ENCODE results near the gene NAV1.

NAV1 gene

DNA sequence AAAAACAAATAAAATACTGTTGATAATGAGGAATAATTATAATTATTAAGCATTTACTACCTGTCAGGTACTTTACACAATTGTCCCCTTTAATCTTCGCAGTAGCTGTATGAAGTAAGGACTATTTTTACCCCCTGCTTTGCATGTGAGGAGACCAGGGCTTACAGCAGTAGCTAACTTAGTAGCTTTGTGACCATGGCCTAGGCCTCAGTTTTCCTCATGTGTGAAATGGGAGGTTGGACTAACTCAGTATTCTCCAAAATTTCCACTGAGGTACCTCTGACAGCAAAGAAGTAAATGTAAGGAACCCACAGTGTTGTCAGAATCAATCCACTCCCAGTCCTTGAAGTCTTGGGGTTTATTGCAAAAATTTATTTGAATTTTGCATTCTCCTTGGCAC, 28.2 kb upstream of the NAV1 start:
- intact Hi-C loops (cut with DNase I; ENCODE audit: low total_unique reads) = no loop called here
- H3K4me3 ChIP-seq = no peak overlapping the region
- TF ChIP-seq, protein P1, sequence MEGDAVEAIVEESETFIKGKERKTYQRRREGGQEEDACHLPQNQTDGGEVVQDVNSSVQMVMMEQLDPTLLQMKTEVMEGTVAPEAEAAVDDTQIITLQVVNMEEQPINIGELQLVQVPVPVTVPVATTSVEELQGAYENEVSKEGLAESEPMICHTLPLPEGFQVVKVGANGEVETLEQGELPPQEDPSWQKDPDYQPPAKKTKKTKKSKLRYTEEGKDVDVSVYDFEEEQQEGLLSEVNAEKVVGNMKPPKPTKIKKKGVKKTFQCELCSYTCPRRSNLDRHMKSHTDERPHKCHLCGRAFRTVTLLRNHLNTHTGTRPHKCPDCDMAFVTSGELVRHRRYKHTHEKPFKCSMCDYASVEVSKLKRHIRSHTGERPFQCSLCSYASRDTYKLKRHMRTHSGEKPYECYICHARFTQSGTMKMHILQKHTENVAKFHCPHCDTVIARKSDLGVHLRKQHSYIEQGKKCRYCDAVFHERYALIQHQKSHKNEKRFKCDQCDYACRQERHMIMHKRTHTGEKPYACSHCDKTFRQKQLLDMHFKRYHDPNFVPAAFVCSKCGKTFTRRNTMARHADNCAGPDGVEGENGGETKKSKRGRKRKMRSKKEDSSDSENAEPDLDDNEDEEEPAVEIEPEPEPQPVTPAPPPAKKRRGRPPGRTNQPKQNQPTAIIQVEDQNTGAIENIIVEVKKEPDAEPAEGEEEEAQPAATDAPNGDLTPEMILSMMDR (IDR thresholded peaks at IDR 0.05) = no peak
- DNase-seq = peak in 1 of 2 donors; percentile 3
- no peaks in the 10 kb centered on the region for H3K27me3 ChIP-seq
- no peaks in the 10 kb centered on the region for H3K36me3 ChIP-seq
- H3K4me1 ChIP-seq = peaks cover 0 to 45% (median 29%) of the 10 kb centered on the region in 4 donors
- no peaks in the 10 kb centered on the region for H3K9me3 ChIP-seq
- H3K27ac ChIP-seq = no peak overlapping the region

DNA sequence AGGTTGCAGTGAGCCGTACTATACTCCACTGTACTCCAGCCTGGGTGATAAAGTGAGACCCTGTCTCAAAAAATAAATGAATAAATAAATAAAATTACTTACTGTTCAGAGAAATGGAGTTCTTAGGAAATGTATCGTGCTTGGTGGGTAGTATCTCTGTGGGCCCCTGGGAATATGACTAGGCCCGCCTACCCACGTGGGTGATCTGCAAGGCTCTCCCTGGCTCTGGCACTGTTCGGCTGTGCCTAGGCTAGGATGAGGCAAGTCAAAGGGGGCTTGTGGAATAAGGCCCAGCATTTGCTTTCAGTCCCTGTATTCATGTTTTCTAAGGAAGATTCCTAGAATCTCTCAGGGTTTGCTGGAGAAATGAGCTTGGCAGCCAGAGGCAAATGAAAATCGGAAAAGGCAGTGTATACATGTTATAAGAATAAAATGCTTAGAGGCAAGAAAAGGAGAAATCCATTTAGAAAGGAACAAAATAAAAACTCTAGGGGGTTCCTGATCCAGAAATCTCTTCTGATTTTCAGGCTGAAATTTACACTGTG, 27.5 kb upstream of the NAV1 start:
- peak overlapping the region; percentile 57 to 65 for H3K27ac ChIP-seq
- no peaks in the 10 kb centered on the region for H3K27me3 ChIP-seq
- H3K4me3 ChIP-seq = no peak overlapping the region
- H3K36me3 ChIP-seq = no peaks in the 10 kb centered on the region
- peaks cover 0 to 42% (median 29%) of the 10 kb centered on the region in 4 donors for H3K4me1 ChIP-seq
- DNase-seq = peak; percentile 19 to 63
- TF ChIP-seq, protein P1 (IDR thresholded peaks at IDR 0.05) = no peak
- intact Hi-C loops (cut with DNase I; ENCODE audit: low total_unique reads) = no loop called here
- no peaks in the 10 kb centered on the region for H3K9me3 ChIP-seq

DNA sequence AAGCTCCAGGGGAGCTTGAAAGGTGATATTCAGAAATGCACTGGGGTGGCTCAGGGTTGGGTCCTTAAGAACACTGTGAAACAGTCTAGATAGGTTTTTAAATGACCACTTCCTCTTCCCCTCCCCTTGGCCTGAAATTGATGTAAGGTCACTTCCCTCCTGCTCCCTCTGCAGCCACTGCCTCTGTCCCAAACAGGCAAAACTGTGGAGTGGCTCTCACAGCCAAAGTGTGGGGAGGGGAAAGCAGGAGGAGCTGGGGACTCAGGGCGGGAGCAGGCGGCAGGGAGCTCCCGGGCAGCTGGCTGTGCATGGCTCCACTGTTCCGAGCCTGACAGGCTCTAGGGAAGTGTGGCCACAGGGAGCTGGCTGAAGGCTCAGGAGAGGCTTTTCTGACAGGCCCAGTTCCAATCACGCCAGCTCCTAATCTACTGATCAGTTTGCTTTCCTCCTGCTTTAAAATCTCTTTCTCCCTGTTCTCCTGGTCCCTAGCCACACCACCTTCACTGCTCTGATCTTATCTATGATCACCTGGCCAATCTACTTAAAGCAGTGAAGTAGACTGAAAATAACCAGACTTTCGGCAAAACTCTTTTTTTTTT, 26.9 kb upstream of the NAV1 start:
- Histone ChIP-seq H3K4me1 (peaks cover 0 to 42% (median 29%) of the 10 kb centered on the region in 4 donors), H3K27ac (peak overlapping the region; percentile 57 to 65), H3K36me3 (no peaks in the 10 kb centered on the region), H3K4me3 (no peak overlapping the region), H3K27me3 (no peaks in the 10 kb centered on the region), H3K9me3 (no peaks in the 10 kb centered on the region)
- TF ChIP-seq, protein P1 (IDR thresholded peaks at IDR 0.05) = no peak
- intact Hi-C loops (cut with DNase I; ENCODE audit: low total_unique reads) = loop anchor here (1.0 to 2.0 kb wide), 2 partner anchors 30 to 63 kb away; no protein-coding TSS in a partner anchor
- peak; percentile 61 to 84 for DNase-seq

DNA sequence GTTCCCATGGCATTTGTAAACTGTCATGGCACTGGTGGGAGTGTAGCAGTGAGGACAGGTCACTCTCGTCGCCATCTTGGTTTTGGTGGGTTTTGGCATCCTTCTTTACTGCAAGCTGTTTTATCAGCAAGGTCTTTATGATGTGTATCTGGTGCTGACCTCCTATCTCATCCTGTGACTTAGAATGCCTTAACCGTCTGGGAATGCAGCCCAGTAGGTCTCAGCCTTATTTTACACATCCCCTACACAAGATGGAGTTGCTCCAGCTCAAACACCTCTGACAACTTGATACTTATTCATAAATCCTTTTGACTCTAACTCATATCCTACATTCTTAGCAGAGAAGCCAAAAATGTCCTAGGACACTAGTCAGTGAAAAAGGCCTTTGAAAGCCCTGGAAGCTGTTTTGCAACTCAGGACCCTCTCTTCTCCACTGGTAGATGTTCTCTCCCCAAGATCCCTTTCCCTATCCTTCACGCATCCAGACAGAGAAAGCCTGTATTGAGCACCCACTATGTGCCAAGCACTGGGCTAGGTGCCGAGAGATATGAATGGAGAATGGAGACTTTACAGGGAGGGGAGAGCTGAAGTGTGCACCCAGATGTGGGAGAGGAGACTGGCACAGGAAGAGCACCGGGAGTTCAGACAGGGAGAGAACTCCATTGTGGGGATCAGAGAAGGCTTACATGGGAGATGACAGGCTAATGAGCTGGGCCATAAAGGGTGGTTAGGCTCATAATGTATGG, 25.3 kb upstream of the NAV1 start:
- TF ChIP-seq, protein P1 (IDR thresholded peaks at IDR 0.05) = no peak
- Histone ChIP-seq H3K36me3 (no peaks in the 10 kb centered on the region), H3K27ac (peak overlapping the region in 1 of 2 donors; percentile 21), H3K9me3 (no peaks in the 10 kb centered on the region), H3K4me1 (peaks cover 0 to 27% (median 18%) of the 10 kb centered on the region in 4 donors), H3K4me3 (no peak overlapping the region), H3K27me3 (no peaks in the 10 kb centered on the region)
- intact Hi-C loops (cut with DNase I; ENCODE audit: low total_unique reads) = loop anchor here (2.0 kb wide), 1 partner anchor 65 kb away; no protein-coding TSS in a partner anchor
- DNase-seq = peak; percentile 6 to 16

DNA sequence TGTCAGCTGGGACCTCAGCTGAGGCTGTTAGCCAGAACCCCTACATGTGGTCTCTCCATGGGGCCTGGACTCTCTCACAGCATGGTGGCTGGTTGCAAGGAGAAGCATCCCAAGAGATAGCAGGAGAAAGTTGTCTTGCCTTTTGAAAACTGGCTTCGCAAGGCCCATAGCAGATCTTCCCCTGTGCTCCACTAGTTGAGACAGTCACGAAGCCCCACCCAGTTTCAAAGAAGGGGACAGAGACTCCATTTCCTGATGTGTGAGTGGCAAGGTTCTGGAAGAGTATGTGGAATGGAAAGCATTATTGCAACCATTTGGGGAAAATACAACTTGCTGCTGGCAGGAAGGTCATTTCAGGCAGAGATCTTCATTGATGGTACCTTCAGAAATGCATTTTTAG, 24.5 kb upstream of the NAV1 start:
- H3K36me3 ChIP-seq = no peaks in the 10 kb centered on the region
- H3K9me3 ChIP-seq = no peaks in the 10 kb centered on the region
- DNase-seq = peak; percentile 3 to 45
- TF ChIP-seq, protein P1 (IDR thresholded peaks at IDR 0.05) = no peak
- H3K27ac ChIP-seq = no peak overlapping the region
- H3K27me3 ChIP-seq = no peaks in the 10 kb centered on the region
- no peak overlapping the region for H3K4me3 ChIP-seq
- intact Hi-C loops (cut with DNase I; ENCODE audit: low total_unique reads) = no loop called here
- peaks cover 0 to 26% (median 18%) of the 10 kb centered on the region in 4 donors for H3K4me1 ChIP-seq
